ENCODE results near the gene UCP2.

The UCP2 gene

DNA sequence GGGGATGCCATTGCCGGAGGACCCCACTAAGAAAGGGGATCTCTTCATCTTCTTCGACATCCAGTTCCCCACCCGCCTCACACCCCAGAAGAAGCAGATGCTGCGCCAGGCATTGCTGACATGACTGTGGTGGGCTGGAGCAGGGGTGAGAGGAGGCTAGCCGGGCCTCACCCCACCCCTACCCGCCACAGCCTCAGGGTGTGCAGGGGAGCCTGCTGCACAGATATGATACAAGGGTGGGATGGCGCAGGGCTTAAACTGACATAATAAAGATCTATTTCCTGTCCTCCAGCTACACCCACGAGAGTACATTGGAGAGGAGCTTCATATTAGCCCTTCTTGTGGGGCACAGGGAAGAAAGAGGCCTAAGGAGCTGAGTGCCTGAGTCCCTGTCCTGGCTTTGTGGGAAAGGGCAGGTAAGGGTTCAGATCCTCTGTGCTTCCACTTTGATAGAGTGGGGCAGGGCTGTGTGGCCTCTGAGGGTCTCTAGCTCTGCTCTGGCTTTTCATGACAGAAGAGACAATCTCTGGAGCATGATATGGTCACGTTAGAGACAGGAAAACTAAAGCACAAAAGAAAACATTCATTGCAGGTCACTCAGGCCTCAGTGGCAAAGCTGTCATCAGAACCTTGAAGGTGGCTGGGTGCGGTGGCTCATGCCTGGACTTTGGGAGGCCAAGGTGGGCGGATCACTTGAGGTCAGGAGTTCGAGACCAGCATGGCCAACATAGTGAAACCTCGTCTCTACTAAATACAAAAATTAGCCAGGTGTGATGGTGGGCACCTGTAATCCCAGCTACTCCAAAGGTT is 12.4 kb downstream of the UCP2 start:
- no peak for DNase-seq (ENCODE audit: low read depth)

DNA sequence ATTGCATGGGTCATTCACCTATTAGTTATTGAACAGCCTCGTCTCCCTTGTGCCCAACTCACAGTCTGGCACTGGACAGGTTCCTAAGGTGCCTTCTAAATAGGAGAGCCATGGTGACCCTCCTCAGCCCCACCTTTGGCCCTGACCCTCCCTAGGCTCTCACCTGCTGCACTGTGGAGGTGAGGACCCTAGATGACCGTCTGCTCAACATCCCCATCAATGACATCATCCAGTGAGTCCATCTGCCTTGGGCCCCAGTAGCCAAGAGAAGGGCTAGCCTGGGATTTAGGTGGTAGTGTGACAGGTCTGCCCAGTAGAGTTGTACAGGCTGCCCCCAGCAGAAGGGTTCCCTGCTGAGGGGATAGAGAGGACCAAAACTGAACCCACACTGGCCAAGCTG is 13.6 kb downstream of the UCP2 start:
- no peak for DNase-seq (ENCODE audit: low read depth)

DNA sequence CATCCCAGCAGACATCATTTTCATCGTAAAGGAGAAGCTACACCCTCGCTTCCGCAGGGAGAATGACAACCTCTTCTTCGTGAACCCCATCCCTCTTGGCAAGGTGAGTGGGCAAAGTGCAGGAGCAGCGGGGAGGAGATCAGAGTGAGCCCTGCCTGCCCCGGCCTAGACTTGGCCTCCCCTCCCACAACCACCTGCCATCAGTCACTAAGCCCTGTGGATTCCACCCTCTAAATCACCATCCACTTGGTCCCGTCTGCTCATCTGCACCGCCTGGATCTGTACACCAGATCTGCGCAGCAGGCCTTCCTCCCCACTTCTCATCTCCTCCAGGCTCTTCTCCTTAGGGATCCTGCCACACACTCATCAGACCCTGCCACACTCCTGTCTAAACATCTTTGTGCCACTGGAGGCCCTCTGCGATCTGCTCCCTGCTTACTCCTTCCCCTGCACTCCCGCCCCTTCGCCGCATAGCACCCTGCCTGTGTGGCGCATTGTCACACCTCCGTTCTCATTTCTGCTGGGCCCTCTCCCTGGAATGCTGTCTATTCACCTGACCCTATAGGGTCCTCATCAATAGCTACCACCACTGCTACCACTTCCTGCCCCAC is 14.2 kb downstream of the UCP2 start:
- no peak for DNase-seq (ENCODE audit: low read depth)

DNA sequence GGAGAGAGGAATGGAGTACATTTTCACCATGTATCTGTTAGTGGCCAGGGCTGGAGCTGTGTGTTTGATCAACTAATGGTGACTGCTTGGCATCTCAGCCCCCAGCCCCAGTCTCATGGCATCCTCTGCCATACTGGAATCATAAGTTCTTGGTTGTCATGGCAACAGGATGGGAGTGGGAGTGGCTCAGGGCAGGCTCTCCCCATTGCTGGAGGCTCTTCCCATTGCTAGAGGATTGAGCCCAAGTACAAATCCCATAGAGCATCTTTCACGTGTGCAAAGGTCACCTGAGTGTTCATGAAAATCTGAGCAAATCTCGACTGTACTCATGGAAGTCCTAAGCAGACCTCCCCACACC is 16.9 kb downstream of the UCP2 start:
- DNase-seq (ENCODE audit: low read depth): no peak

DNA sequence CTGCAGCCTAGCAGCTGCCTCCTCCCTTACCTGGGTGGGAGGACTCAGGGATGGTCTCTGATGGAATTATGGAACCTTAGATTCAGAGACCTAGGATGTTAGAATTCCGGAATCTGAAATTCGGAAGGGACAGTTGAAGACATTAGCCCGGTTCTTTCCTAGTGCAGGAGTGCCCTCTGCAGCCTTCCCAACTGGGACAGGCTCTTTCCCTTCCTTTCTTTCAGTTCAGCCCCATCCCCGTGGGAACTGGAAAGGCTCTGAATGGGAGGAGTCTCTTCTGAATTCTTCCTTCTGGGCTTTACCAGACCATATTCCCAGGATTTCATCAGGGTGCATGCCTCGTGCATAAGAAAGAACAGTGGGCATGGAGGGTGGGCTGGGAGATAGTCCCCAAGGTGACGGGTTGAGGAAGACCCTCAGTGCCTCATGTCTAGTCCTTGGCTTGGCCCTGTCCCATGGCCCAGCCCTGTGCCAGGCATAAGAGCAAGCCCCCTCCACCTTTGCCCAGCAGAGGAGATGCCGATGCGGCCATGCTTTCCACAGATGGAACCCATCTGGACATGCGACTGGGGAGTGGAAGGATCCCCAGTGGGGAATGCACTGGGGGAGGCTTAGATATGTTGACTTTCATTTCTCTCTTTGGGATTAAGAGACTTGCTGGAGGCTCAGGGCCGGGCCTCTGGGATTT is 17.4 kb downstream of the UCP2 start:
- no peak for DNase-seq (ENCODE audit: low read depth)

DNA sequence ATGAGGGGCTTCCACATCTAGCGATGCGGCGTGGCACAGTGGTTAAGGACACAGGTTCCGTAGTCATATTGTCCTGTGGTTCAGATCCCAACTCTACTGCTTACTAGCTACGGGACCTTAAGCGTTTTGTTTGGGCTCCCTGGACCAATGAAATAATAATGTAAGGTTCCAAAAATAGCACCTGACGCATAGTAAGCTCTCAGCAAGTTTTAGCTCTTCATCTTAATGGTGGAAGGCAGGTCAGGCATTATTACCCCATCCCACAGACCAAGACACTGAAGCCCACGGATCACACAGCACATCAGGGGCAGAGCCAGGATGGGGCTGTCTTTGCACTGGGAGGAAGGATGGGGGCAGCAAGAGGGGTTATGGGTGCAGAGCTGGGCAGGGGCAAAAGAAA is 18.8 kb downstream of the UCP2 start:
- DNase-seq (ENCODE audit: low read depth): no peak

- no peak for DNase-seq (ENCODE audit: low read depth)
These were observed 20.4 kb downstream of the UCP2 start for GRCh38 chr11:73962101-73962705.

DNA sequence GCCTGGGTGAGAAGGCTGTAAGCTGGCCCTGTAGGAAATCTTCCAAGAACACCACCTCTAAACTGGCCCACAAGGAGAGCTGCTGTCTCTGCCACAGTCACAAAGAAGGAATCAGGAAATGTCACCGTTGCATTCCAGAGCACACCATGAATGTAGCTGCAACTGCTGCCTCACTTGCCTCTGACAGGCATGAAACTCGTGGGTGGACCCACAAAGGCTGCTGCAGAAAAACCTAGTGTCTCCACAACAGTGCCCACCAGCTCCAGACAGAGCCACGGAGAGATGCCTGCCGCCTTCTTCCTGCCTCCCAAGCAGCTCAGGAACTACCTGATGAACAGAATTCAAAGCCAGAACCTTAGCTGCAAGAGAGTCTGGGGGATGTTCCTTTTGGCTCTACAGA is 21.3 kb downstream of the UCP2 start:
- no peak for DNase-seq (ENCODE audit: low read depth)

- DNase-seq (ENCODE audit: low read depth): no peak
These were observed 24.0 kb downstream of the UCP2 start for GRCh38 chr11:73958521-73959141.

- DNase-seq (ENCODE audit: low read depth): no peak
These were observed 24.8 kb downstream of the UCP2 start for GRCh38 chr11:73957654-73958361.

- no peak for DNase-seq (ENCODE audit: low read depth)
These were observed 25.6 kb downstream of the UCP2 start for GRCh38 chr11:73956876-73957653.

- DNase-seq (ENCODE audit: low read depth): no peak
These were observed 30.8 kb downstream of the UCP2 start for GRCh38 chr11:73951797-73952196.

GRCh38 chr11:73950869-73951710 is 31.6 kb downstream of the UCP2 start, which contains the start of gene DNAJB13:
DNAJB13 (plus strand) TSS chr11:73951026; CDS start chr11:73951070, 44 bp downstream.
- DNase-seq (ENCODE audit: low read depth): no peak

DNA sequence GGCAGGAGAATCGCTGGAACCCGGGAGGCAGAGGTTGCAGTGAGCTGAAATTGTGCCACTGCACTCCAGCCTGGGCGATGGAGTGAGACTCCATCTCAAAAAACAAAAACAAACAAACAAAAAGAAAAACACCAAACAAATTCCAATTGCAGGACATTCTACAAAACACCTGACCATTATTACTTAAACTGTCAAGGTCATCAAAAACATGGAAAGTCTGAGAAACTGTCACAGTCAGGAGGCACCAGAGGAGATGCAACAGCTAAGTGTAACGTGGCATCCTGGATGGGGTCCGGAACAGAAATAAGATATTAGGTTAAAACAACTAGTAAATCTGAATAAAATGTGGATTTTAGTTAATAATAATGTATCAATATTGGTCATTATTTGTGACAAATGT is 32.7 kb downstream of the UCP2 start:
- DNase-seq (ENCODE audit: low read depth): no peak

GRCh38 chr11:73949246-73949645 is 33.4 kb downstream of the UCP2 start:
- no peak for DNase-seq (ENCODE audit: low read depth)

GRCh38 chr11:73946798-73947458 is 35.7 kb downstream of the UCP2 start:
- no peak for DNase-seq (ENCODE audit: low read depth)

DNA sequence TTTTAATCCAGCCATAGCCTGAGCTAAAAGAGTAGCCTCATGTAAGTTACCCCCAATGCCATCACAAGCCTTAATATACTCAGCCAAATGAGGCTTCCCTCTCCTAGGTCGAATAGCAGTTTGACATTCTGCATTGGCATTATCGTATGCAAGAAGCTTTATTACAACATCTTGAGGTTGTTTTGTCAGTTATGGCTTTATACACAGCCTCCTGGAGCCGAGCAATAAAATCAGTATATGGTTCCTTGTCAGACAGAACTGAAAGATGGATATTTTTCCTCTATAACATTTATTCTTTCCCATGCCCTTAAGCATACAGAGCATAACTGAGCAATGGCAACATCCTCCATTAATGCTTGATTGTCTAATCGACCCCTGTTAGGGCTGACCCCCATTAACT is 37.2 kb downstream of the UCP2 start:
- no peak for DNase-seq (ENCODE audit: low read depth)

GRCh38 chr11:73944901-73945300 is 37.7 kb downstream of the UCP2 start:
- DNase-seq (ENCODE audit: low read depth): no peak

DNA sequence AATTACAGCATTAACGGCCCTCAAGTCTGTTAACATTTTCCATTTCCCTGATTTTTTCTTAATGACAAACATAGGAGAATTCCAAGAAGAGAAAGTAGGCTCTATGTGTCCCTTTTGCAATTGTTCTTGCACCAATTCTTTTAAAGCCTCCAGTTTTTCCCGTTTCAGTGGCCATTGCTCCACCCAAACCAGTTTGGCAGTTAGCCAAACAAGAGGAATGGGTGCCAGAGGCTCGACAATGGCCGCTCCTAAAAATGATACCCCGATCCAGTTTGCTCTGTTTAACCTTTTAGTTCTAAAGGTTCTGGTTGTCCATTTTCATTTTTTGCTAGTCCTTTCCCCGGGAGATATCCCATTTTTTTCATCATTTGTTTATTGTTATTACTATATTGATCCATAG is 38.6 kb downstream of the UCP2 start:
- no peak for DNase-seq (ENCODE audit: low read depth)
